GM12878 (cell line): ENCODE data around the gene CHRM2.

Experiments used
- ATF7 ChIP-seq: fragments of 450-650 bp; IDR thresholded peaks from 2 replicates; pipeline ENCODE4 v1.6.1; 2016; ENCODE audit warnings: low read depth, mild to moderate bottlenecking
- BCLAF1 ChIP-seq: fragments of 450-650 bp; IDR thresholded peaks from 2 replicates; pipeline ENCODE4 v1.6.1; 2017; ENCODE audit warnings: antibody characterized with exemption, mild to moderate bottlenecking, moderate library complexity
- CTCF ChIP-seq, 3 experiments: IDR thresholded peaks in 2 of 3; conservative IDR thresholded peaks in 1 of 3; 2 replicates each; pipeline ENCODE4 v1.5.1; 2011; ENCODE audit warnings: low read depth in 3 of 3, low read length in 3 of 3, mild to moderate bottlenecking in 3 of 3, control low read depth in 2 of 3, moderate library complexity in 2 of 3, inconsistent platforms in 1 of 3, mixed read lengths in 1 of 3; ENCODE audit not compliant: control insufficient read depth in 2 of 3, insufficient read depth in 1 of 3; ENCODE audit errors: extremely low read depth in 1 of 3
- E2F4 ChIP-seq: IDR thresholded peaks from 2 replicates; pipeline ENCODE4 v1.6.1; 2012; ENCODE audit warnings: low read depth, low read length, improper control_type of control experiment
- NR2C2 ChIP-seq: IDR thresholded peaks from 2 replicates; pipeline ENCODE4 v1.6.1; 2011; ENCODE audit warnings: borderline replicate concordance, low read depth; ENCODE audit not compliant: control insufficient read depth, insufficient read length
- POLR2A ChIP-seq: IDR thresholded peaks from 2 replicates; pipeline ENCODE4 v1.6.1; 2011; ENCODE audit warnings: low read depth, mild to moderate bottlenecking, low read length
- YY1 ChIP-seq: IDR thresholded peaks from 2 replicates; pipeline ENCODE4 v1.6.1; 2011; ENCODE audit warnings: low read depth, mild to moderate bottlenecking, low read length
- ZBTB40 ChIP-seq: fragments of 450-650 bp; IDR thresholded peaks from 2 replicates; pipeline ENCODE4 v1.6.1; 2016; ENCODE audit warnings: mild to moderate bottlenecking, moderate library complexity, borderline replicate concordance

GRCh38 chr7:136940122-136940521 is 71.7 kb downstream of the CHRM2 start:
- TF ChIP-seq BCLAF1 (no peak), NR2C2 (no peak), CTCF (IDR thresholded peaks at IDR 0.05 in 2 of 3, conservative IDR thresholded peaks at IDR 0.05 in 1 of 3; ENCODE audit: control insufficient read depth in 2 of 3, extremely low read depth in 1 of 3, insufficient read depth in 1 of 3, low read depth in 3 of 3, low read length in 3 of 3) (no peak), ZBTB40 (no peak), E2F4 (no peak), POLR2A (no peak), ATF7 (no peak), YY1 (no peak)
